ACC112 (cell line): ENCODE measurements around the gene MYO5A.
"Not testable (repeated sequence)": the region's sequence is repeated elsewhere in the genome, so short reads cannot be mapped to it uniquely, and the experiment has no call there.

Source experiments
- H2AFZ ChIP-seq: fragments of 200-600 bp; sonication (generic); one replicate; pipeline ENCODE4 v1.6.0; 2017; ENCODE audit warnings: antibody characterized with exemption, low read length; ENCODE audit not compliant: unreplicated experiment
- H3K27ac ChIP-seq: fragments of 200-600 bp; sonication (generic); 2 replicates; pipeline ENCODE4 v1.5.1; 2014; ENCODE audit warnings: low read depth, mild to moderate bottlenecking, antibody characterized with exemption, low read length, moderate library complexity
- H3K27me3 ChIP-seq: fragments of 200-600 bp; sonication (generic); 2 replicates; pipeline ENCODE4 v1.6.1; 2014; ENCODE audit warnings: mild to moderate bottlenecking, antibody characterized with exemption, low read length, moderate library complexity, mixed read lengths; ENCODE audit not compliant: insufficient read depth
- H3K36me3 ChIP-seq: fragments of 200-600 bp; sonication (generic); 2 replicates; pipeline ENCODE4 v1.6.1; 2016; ENCODE audit warnings: mild to moderate bottlenecking, antibody characterized with exemption, low read length, moderate library complexity, mixed read lengths; ENCODE audit not compliant: insufficient read depth
- H3K4me1 ChIP-seq: fragments of 200-600 bp; sonication (generic); one replicate; pipeline ENCODE4 v1.6.1; 2016; ENCODE audit warnings: low read length, mixed read lengths; ENCODE audit not compliant: insufficient read depth, unreplicated experiment, control insufficient read depth
- H3K4me3 ChIP-seq: fragments of 200-600 bp; sonication (generic); 2 replicates; pipeline ENCODE4 v1.5.1; 2014; ENCODE audit warnings: mild to moderate bottlenecking, low read depth, low read length
- H3K79me2 ChIP-seq: fragments of 200-600 bp; sonication (generic); one replicate; pipeline ENCODE4 v1.6.0; 2016; ENCODE audit warnings: low read length; ENCODE audit not compliant: control insufficient read depth, unreplicated experiment, insufficient read depth

Gene MYO5A

GRCh38 chr15:52528564-52529340 lies at the start of gene MYO5A:
MYO5A (minus strand) TSS chr15:52528880; CDS start chr15:52528806, 74 bp downstream.
- Histone ChIP-seq H3K36me3 (no peaks in the 10 kb centered on the region), H3K27me3 (0 out of 2 replicates have a peak, but pooled peaks cover 5% of the 10 kb centered on the region), H3K27ac (no peak within 1 kb of the TSS), H2AFZ (peak within 1 kb of the TSS; percentile 90), H3K4me1 (peaks cover 9% of the 10 kb centered on the region), H3K79me2 (peaks cover 20% of the 10 kb centered on the region), H3K4me3 (peak within 1 kb of the TSS; percentile 95)

- no peak overlapping the region for H3K4me3 ChIP-seq
- no peak overlapping the region for H3K27ac ChIP-seq
- no peaks in the 10 kb centered on the region for H3K36me3 ChIP-seq
- no peaks in the 10 kb centered on the region for H3K4me1 ChIP-seq
- no peaks in the 10 kb centered on the region for H3K79me2 ChIP-seq
- H3K27me3 ChIP-seq, result no peaks in the 10 kb centered on the region
- H2AFZ ChIP-seq, result no peak overlapping the region
Measured at GRCh38 chr15:52576692-52577091, 48.0 kb upstream of the MYO5A start.

GRCh38 chr15:52575573-52575972 lies 46.9 kb upstream of the MYO5A start:
- not testable (repeated sequence) for H3K27me3 ChIP-seq, H3K36me3 ChIP-seq, H2AFZ ChIP-seq, H3K27ac ChIP-seq, H3K4me1 ChIP-seq, H3K4me3 ChIP-seq, H3K79me2 ChIP-seq

GRCh38 chr15:52575072-52575471 lies 46.4 kb upstream of the MYO5A start:
- Histone ChIP-seq H2AFZ (no peak overlapping the region), H3K4me3 (no peak overlapping the region), H3K79me2 (no peaks in the 10 kb centered on the region), H3K36me3 (no peaks in the 10 kb centered on the region), H3K27ac (no peak overlapping the region), H3K27me3 (no peaks in the 10 kb centered on the region), H3K4me1 (no peaks in the 10 kb centered on the region)

DNA sequence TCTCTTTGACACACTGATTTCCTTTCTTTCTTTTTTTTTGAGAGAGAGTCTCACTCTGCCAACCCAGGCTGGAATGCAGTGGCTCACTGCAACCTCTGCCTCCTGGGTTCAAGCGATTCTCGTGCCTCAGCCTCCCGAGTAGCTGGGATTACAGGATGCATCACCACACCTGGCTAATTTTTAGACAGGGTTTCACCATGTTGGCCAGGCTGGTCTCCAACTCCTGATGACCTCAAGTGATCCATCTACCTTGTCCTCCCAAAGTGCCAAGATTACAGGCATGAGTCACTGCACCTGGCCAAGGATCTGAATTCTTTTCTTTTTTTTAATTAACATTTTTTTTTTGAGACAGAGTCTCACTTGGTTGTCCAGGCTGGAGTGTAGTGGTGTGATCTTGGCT lies 45.9 kb upstream of the MYO5A start:
- H3K4me3 ChIP-seq, H2AFZ ChIP-seq, H3K36me3 ChIP-seq, H3K4me1 ChIP-seq, H3K27ac ChIP-seq, H3K79me2 ChIP-seq, H3K27me3 ChIP-seq: not testable (repeated sequence)

GRCh38 chr15:52568601-52569585 lies 40.2 kb upstream of the MYO5A start, which contains the start of gene ARPP19:
ARPP19 (minus strand) TSS chr15:52569030; CDS start chr15:52568892, 138 bp downstream.
- peak within 1 kb of the TSS; percentile 80 for H2AFZ ChIP-seq
- peak within 1 kb of the TSS; percentile 98 for H3K4me3 ChIP-seq
- peaks cover 7% of the 10 kb centered on the region for H3K4me1 ChIP-seq
- no peaks in the 10 kb centered on the region for H3K27me3 ChIP-seq
- peak within 1 kb of the TSS; percentile 68 for H3K27ac ChIP-seq
- H3K36me3 ChIP-seq, result peaks cover 8% of the 10 kb centered on the region; the same call in 1 of the 2 replicates
- peaks cover 48% of the 10 kb centered on the region for H3K79me2 ChIP-seq

GRCh38 chr15:52567871-52568600 lies 39.4 kb upstream of the MYO5A start:
- H2AFZ ChIP-seq, result peak overlapping the region; percentile 80
- H3K4me3 ChIP-seq, result peak overlapping the region; percentile 98
- H3K36me3 ChIP-seq, result peaks cover 8% of the 10 kb centered on the region; the same call in 1 of the 2 replicates
- peaks cover 57% of the 10 kb centered on the region for H3K79me2 ChIP-seq
- H3K27me3 ChIP-seq, result no peaks in the 10 kb centered on the region
- peak overlapping the region; percentile 68 for H3K27ac ChIP-seq
- peaks cover 7% of the 10 kb centered on the region for H3K4me1 ChIP-seq

- no peak overlapping the region for H3K27ac ChIP-seq
- H3K4me3 ChIP-seq, result peak overlapping the region; percentile 98
- no peak overlapping the region for H2AFZ ChIP-seq
Measured at GRCh38 chr15:52566889-52567288, 38.2 kb upstream of the MYO5A start.

GRCh38 chr15:52565417-52566358 lies 37.0 kb upstream of the MYO5A start:
- not testable (repeated sequence) for H3K4me3 ChIP-seq, H2AFZ ChIP-seq, H3K27me3 ChIP-seq, H3K27ac ChIP-seq, H3K36me3 ChIP-seq
- H3K79me2 ChIP-seq, result peaks cover 80% of the 10 kb centered on the region
- H3K4me1 ChIP-seq, result peaks cover 10% of the 10 kb centered on the region

More at GRCh38 chr15:52566889-52567288, 38.2 kb upstream of the MYO5A start:
- peaks cover 7% of the 10 kb centered on the region for H3K4me1 ChIP-seq
- peaks cover 68% of the 10 kb centered on the region for H3K79me2 ChIP-seq
- no peaks in the 10 kb centered on the region for H3K27me3 ChIP-seq
- H3K36me3 ChIP-seq, result peaks cover 8% of the 10 kb centered on the region; the same call in 1 of the 2 replicates
